ENCODE measurements around the gene TEX22. TPM values are rescaled to one million over a fixed set of nuclear protein-coding genes. Genes with fewer than 3 reads are reported as not detected.

TEX22 gene
- total RNA-seq, 1 donor from 2014 or later: 5.7 TPM

DNA sequence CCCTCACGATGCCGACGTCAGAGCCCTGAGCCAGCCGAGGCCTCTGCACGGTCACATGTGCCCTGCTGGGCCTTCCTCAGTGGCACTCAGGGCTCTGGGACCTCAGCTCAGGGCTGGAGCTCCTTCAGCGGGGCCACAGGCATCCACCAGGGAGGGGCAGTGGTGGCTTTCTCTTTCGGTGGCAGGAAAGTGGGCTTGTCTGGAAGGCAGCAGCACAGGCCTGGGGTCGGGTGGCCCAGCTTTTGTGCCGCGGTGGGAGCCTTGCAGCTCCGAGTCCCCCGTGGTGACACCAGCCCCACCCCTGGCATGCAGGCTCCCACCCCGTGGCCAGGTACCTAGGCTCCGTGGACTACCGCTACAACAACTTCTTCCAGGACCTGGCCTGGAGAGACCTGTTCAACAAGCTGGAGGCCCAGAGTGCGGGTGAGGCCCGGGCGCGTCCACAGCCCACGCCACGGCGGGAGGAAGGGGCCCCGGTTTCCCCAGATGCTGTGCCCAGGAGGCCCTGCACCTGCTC lies 14.2 kb upstream of the TEX22 start:
- peaks cover 2% of the 10 kb centered on the region for H3K4me1 Mint-ChIP-seq
- TF ChIP-seq CTCF (IDR thresholded peaks at IDR 0.05): no peak
- DNase-seq: no peak
- CTCF ChIA-PET: interaction anchor here (1.8 kb wide), 1 partner anchor 13 kb away, joined by 6 read pairs; no protein-coding TSS in a partner anchor
- POLR2A ChIA-PET: no interaction called here
- H3K9me3 Mint-ChIP-seq: no peaks in the 10 kb centered on the region
- peaks cover 8% of the 10 kb centered on the region for H3K36me3 Mint-ChIP-seq (ENCODE audit: low read depth)
- H3K4me3 Mint-ChIP-seq: no peak overlapping the region
- no peak overlapping the region for H3K27ac Mint-ChIP-seq
- no peak for ATAC-seq (ENCODE audit: low read depth)
- no peaks in the 10 kb centered on the region for H3K27me3 Mint-ChIP-seq
- intact Hi-C loops (cut with micrococcal nuclease): no loop called here

DNA sequence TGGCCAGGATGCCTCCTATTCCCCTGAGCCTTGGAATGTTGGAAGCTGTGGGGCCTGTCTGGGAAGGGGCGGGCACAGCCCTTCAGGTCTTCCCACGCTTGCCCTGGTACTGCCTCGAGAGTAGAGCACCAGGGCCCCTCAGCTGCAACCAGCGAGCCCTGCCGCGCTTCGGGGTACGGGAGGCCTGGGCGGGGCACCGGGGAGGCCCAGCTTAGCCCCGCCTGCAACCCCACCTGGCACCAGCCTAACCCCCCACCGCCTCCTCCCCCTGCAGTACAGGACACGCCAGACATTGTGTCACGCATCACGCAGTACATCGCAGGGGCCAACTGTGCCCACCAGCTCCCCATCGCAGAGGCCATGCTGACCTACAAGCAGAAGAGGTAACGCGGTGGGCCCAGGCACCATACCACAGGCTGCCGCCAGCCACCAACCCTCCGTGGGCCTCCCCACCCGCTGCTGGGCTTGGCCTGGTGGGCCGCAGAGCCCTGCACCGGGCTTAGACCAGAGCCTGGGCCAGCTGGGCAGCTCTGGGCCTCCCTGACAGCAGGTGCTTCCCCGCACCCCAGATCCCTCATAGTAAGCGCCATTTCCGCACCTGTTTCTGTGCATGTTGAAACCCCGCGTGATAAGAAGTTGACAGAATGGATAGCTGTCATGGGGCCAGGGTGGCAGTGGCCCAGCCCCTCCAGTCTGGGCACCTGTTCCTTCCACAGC lies 13.6 kb upstream of the TEX22 start:
- ChIA-PET CTCF (interaction anchor here (1.8 kb wide), 1 partner anchor 14 kb away, joined by 6 read pairs; no protein-coding TSS in a partner anchor), POLR2A (no interaction called here)
- no peak for ATAC-seq (ENCODE audit: low read depth)
- H3K9me3 Mint-ChIP-seq: no peaks in the 10 kb centered on the region
- H3K4me1 Mint-ChIP-seq: peaks cover 3% of the 10 kb centered on the region
- H3K4me3 Mint-ChIP-seq: no peak overlapping the region
- no peak overlapping the region for H3K27ac Mint-ChIP-seq
- intact Hi-C loops (cut with micrococcal nuclease): no loop called here
- no peak for DNase-seq
- TF ChIP-seq CTCF (IDR thresholded peaks at IDR 0.05): no peak
- H3K36me3 Mint-ChIP-seq (ENCODE audit: low read depth): peaks cover 8% of the 10 kb centered on the region
- no peaks in the 10 kb centered on the region for H3K27me3 Mint-ChIP-seq

- ATAC-seq (ENCODE audit: low read depth): no peak
- DNase-seq: no peak
- H3K4me3 Mint-ChIP-seq: no peak overlapping the region
- intact Hi-C loops (cut with micrococcal nuclease): no loop called here
- ChIA-PET POLR2A (no interaction called here), CTCF (interaction anchor here (1.8 kb wide), 1 partner anchor 15 kb away, joined by 6 read pairs; no protein-coding TSS in a partner anchor)
- H3K27me3 Mint-ChIP-seq: no peaks in the 10 kb centered on the region
- H3K27ac Mint-ChIP-seq: no peak overlapping the region
- no peaks in the 10 kb centered on the region for H3K9me3 Mint-ChIP-seq
- TF ChIP-seq CTCF (IDR thresholded peaks at IDR 0.05): no peak
- H3K4me1 Mint-ChIP-seq: peaks cover 8% of the 10 kb centered on the region
- peaks cover 8% of the 10 kb centered on the region for H3K36me3 Mint-ChIP-seq (ENCODE audit: low read depth)
These were observed 13.1 kb upstream of the TEX22 start for GRCh38 chr14:105385322-105385637.

DNA sequence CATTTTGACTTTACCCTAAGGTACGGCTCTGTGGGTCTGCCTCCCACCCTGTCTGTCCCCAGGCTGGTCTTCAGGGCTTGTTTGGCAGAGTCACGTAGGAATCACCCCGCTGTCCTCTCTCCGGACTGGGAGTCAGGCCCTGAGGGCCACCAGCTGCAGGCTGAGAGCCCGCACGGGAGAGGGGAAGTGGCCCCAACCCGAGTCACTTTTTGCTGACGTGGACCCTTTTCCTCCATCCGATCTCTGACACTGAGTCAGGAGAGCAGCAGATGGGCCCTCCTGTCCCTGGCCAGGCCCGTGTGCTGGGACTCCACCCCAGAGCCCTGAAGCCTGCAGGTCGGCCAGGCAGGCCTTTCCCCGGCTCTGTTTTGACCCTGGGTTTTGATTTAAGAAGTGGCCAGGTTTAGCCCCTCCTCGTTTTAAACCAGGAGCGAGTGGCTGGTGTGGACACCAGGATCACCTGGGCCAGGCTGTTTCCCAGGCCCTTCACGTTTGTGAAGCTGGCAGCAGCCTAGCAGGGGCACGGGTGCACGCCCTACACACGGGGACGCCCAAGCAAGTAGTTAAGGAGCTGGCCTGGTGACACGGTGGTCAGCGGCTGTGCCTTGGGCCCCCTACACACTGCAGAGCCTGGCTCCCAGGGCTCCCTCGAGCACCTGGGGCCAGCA lies 12.5 kb upstream of the TEX22 start:
- Mint-ChIP-seq H3K9me3 (no peaks in the 10 kb centered on the region), H3K4me1 (peaks cover 12% of the 10 kb centered on the region), H3K27me3 (no peaks in the 10 kb centered on the region), H3K36me3 (ENCODE audit: low read depth) (peaks cover 8% of the 10 kb centered on the region), H3K4me3 (no peak overlapping the region), H3K27ac (no peak overlapping the region)
- TF ChIP-seq CTCF (IDR thresholded peaks at IDR 0.05): no peak
- ATAC-seq (ENCODE audit: low read depth) (no peak), DNase-seq (no peak)
- intact Hi-C loops (cut with micrococcal nuclease): no loop called here
- CTCF ChIA-PET: interaction anchor here (1.8 kb wide), 1 partner anchor 15 kb away, joined by 6 read pairs; no protein-coding TSS in a partner anchor
- POLR2A ChIA-PET: no interaction called here
